ENCODE measurements around the gene MED29.

- no peak for TF ChIP-seq CTCF (IDR thresholded peaks at IDR 0.05 in 4 of 5, conservative IDR thresholded peaks at IDR 0.05 in 1 of 5)
- no peak for TF ChIP-seq POLR2A (IDR thresholded peaks at IDR 0.05)
These were observed 58.1 kb downstream of the MED29 start for GRCh38 chr19:39449116-39449797.

Data from gastrocnemius medialis (tissue), 4 donors.